WI38 (cell line): ENCODE results near the gene SPEM1.

Experiments used
- H3K4me3 ChIP-seq: 2 replicates; pipeline ENCODE4 v1.5.1; 2011; ENCODE audit warnings: low read depth, mild to moderate bottlenecking, control low read depth, low read length
- CTCF ChIP-seq: IDR thresholded peaks from 2 replicates; pipeline ENCODE4 v1.5.1; 2012; ENCODE audit warnings: low read depth, mild to moderate bottlenecking, control low read depth, low read length

The SPEM1 gene

GRCh38 chr17:7423679-7424078, 3.6 kb downstream of the SPEM1 start:
- no peak overlapping the region for H3K4me3 ChIP-seq
- no peak for TF ChIP-seq CTCF

GRCh38 chr17:7425316-7425715, 5.2 kb downstream of the SPEM1 start, which contains the start of gene SPEM2:
Gene SPEM2, plus strand, starts transcription at chr17:7425616. Its CDS starts 73 bp downstream, at chr17:7425689.
- H3K4me3 ChIP-seq: no peak within 1 kb of the TSS
- no peak for TF ChIP-seq CTCF

GRCh38 chr17:7425756-7426155, 5.6 kb downstream of the SPEM1 start:
- no peak overlapping the region for H3K4me3 ChIP-seq
- no peak for TF ChIP-seq CTCF

GRCh38 chr17:7426203-7426863, 6.2 kb downstream of the SPEM1 start:
- no peak overlapping the region for H3K4me3 ChIP-seq
- no peak for TF ChIP-seq CTCF

GRCh38 chr17:7426896-7427489, 6.9 kb downstream of the SPEM1 start:
- H3K4me3 ChIP-seq: no peak overlapping the region
- TF ChIP-seq CTCF: no peak

GRCh38 chr17:7427549-7427948, 7.4 kb downstream of the SPEM1 start:
- no peak for TF ChIP-seq CTCF
- no peak overlapping the region for H3K4me3 ChIP-seq

GRCh38 chr17:7428557-7428956, 8.4 kb downstream of the SPEM1 start, which contains the start of gene SPEM3:
Gene SPEM3, plus strand, starts transcription at chr17:7428857. Its CDS starts 46 bp downstream, at chr17:7428903.
- no peak for TF ChIP-seq CTCF
- H3K4me3 ChIP-seq: no peak within 1 kb of the TSS
